ENCODE measurements around the gene CDK5RAP2. TPM values are rescaled to one million over a fixed set of nuclear protein-coding genes. Genes with fewer than 3 reads are reported as not detected.

Gene CDK5RAP2
- total and polyA plus RNA-seq, 10 of the 15 experiments (the other 5 are each of a cell fraction or from before 2014, with no cell fraction given) = 16.2 to 53.5 (median 34.5) TPM

- CTCF ChIA-PET = no interaction called here
- H3K27ac ChIP-seq (ENCODE audit: control insufficient read depth, insufficient read depth) = no peak overlapping the region
- no peak for FAIRE-seq
- no peaks in the 10 kb centered on the region for H3K4me1 ChIP-seq (ENCODE audit: control insufficient read depth, insufficient read depth, low read length)
- H3K4me2 ChIP-seq (ENCODE audit: control insufficient read depth, insufficient read depth) = no peak overlapping the region
- BruUV-seq (replicated peaks) = no TSS peak
- WGBS (ENCODE audit: insufficient coverage, insufficient replicate concordance, low lambda C conversion rate, missing lambda C conversion rate) = 93% methylated on average over 1 of the region's 1 CpG
- POLR2A ChIA-PET = interaction anchor here (0.8 kb wide), 1 partner anchor 9 kb away, joined by 3 read pairs; no protein-coding TSS in a partner anchor
- no peak overlapping the region for H3K9ac ChIP-seq (ENCODE audit: control insufficient read depth, insufficient read depth, low read length)
- ATAC-seq = no peak
- H3K9me3 ChIP-seq (replicated peaks; ENCODE audit: control insufficient read depth, insufficient read depth, low read length) = no peaks in the 10 kb centered on the region
- in situ Hi-C loops (cut with MboI) = no loop called here
- DNase-seq (ENCODE audit: low read depth, low spot score) = no peak
- H2AFZ ChIP-seq (ENCODE audit: control insufficient read depth, low read depth, low read length) = no peak overlapping the region
- SMC1A ChIA-PET (ENCODE audit: uncharacterized antibody, unreplicated experiment) = no interaction called here
- no peaks in the 10 kb centered on the region for H4K20me1 ChIP-seq (ENCODE audit: control insufficient read depth, insufficient read depth)
- no peaks in the 10 kb centered on the region for H3K79me2 ChIP-seq (ENCODE audit: control insufficient read depth, insufficient read depth, low read length)
- H3K36me3 ChIP-seq (ENCODE audit: control insufficient read depth in 2 of 2, insufficient read depth in 2 of 2, low read length in 1 of 2) = peaks cover 11 to 17% of the 10 kb centered on the region in 2 experiments
- RAD21 ChIA-PET (ENCODE audit: unreplicated experiment) = no interaction called here
- H3K4me3 ChIP-seq = no peak overlapping the region
- H3K27me3 ChIP-seq (replicated peaks in 1 of 2; ENCODE audit: control insufficient read depth in 2 of 2, insufficient read depth in 2 of 2, low read length in 1 of 2) = no peaks in the 10 kb centered on the region
- intact Hi-C loops (cut with micrococcal nuclease; ENCODE audit: unreplicated experiment) = no loop called here
- no peak for TF ChIP-seq SKIL (IDR thresholded peaks at IDR 0.05; ENCODE audit: low read depth, poor library complexity, severe bottlenecking)
- no peak for TF ChIP-seq RAD21 (IDR thresholded peaks at IDR 0.05; ENCODE audit: insufficient read depth, low read depth, low read length)
- no peak for TF ChIP-seq ZZZ3 (IDR thresholded peaks at IDR 0.05; ENCODE audit: control insufficient read depth, insufficient read length, low read depth)
- TF ChIP-seq BCL3 (IDR thresholded peaks at IDR 0.05; ENCODE audit: borderline replicate concordance, insufficient read depth, low read depth, low read length, poor library complexity, severe bottlenecking) = no peak
- TF ChIP-seq ATF2 (IDR thresholded peaks at IDR 0.05; ENCODE audit: low read length) = no peak
- no peak for TF ChIP-seq REST (IDR thresholded peaks at IDR 0.05; ENCODE audit: low read depth, low read length)
- no peak for TF ChIP-seq ZNF274 (IDR thresholded peaks at IDR 0.05; ENCODE audit: insufficient read depth, insufficient read length)
- TF ChIP-seq EP300 (IDR thresholded peaks at IDR 0.05; ENCODE audit: borderline replicate concordance in 1 of 2, control insufficient read depth in 1 of 2, low read depth in 2 of 2, low read length in 2 of 2) = no peak
- no peak for TF ChIP-seq MEF2B (IDR thresholded peaks at IDR 0.05; ENCODE audit: partially characterized antibody, poor library complexity, severe bottlenecking)
- no peak for TF ChIP-seq MTA2 (IDR thresholded peaks at IDR 0.05; ENCODE audit: low read depth)
- TF ChIP-seq HSF1 (IDR thresholded peaks at IDR 0.05; ENCODE audit: low read depth, low read length) = no peak
- no peak for TF ChIP-seq NFYB (IDR thresholded peaks at IDR 0.05; ENCODE audit: insufficient read depth, low read depth, low read length)
- no peak for TF ChIP-seq TBL1XR1 (IDR thresholded peaks at IDR 0.05; ENCODE audit: low read depth, low read length)
Observed at GRCh38 chr9:120544441-120544840, 35.5 kb downstream of the CDK5RAP2 start.
